Upper lobe of right lung (tissue), 1 donor: ENCODE data around the gene TIMM21. TPM values are rescaled to one million over a fixed set of nuclear protein-coding genes. Genes with fewer than 3 reads are reported as not detected.

Experiments
- ATAC-seq: fragments of 200-7000 bp; cut with Tn5 transposase; one replicate; pipeline ENCODE4 v1.9.1; 2020; ENCODE audit warnings: mild to moderate bottlenecking, moderate library complexity
- DNase-seq: peaks from one replicate; pipeline ENCODE4 v3.0.0-alpha.2; 2020
- H3K27ac ChIP-seq: fragments of 200-600 bp; one replicate; pipeline ENCODE4 v1.8.0; 2022
- H3K27me3 ChIP-seq: fragments of 200-600 bp; one replicate; pipeline ENCODE4 v1.8.0; 2022; ENCODE audit warnings: mild to moderate bottlenecking
- H3K36me3 ChIP-seq: fragments of 200-600 bp; one replicate; pipeline ENCODE4 v1.8.0; 2022
- H3K4me1 ChIP-seq: fragments of 200-600 bp; one replicate; pipeline ENCODE4 v1.8.0; 2022
- H3K4me3 ChIP-seq: fragments of 200-600 bp; one replicate; pipeline ENCODE4 v1.8.0; 2022; ENCODE audit warnings: mild to moderate bottlenecking
- H3K9me3 ChIP-seq: fragments of 200-600 bp; one replicate; pipeline ENCODE4 v1.8.0; 2022
- CTCF ChIP-seq: fragments of 200-600 bp; IDR thresholded peaks from one replicate; pipeline ENCODE4 v1.8.0; 2022; ENCODE audit warnings: antibody characterized with exemption
- intact Hi-C: fragments of 100-400 bp; cut with DNase I; formaldehyde crosslinking; loops from one replicate; pipeline ENCODE4 v1.11.0; 2022
- total RNA-seq: library from RNA; stranded (reverse); fragmentation: NEBNext Ultra II Directional; extraction: Animal tissue kit (Norgen Biotek cat#: 25700); gene quantifications from one replicate; pipeline ENCODE4 v1.2.1, GENCODE V29; 2021
- donor health status: DM: no; HTN: yes; CAD: no; lungs with severe emphysema.

Gene TIMM21
- total RNA-seq, 1 donor from 2014 or later, result 20.2 TPM

GRCh38 chr18:74126684-74127655, 21.4 kb upstream of the TIMM21 start:
- H3K4me1 ChIP-seq, result no peaks in the 10 kb centered on the region
- DNase-seq, result no peak
- no peak overlapping the region for H3K27ac ChIP-seq
- H3K27me3 ChIP-seq, result no peaks in the 10 kb centered on the region
- H3K9me3 ChIP-seq, result no peaks in the 10 kb centered on the region
- ATAC-seq, result no peak
- no peaks in the 10 kb centered on the region for H3K36me3 ChIP-seq
- intact Hi-C loops, result no loop called here
- TF ChIP-seq CTCF, result no peak
- H3K4me3 ChIP-seq, result no peak overlapping the region

GRCh38 chr18:74128159-74128558, 20.2 kb upstream of the TIMM21 start:
- Histone ChIP-seq H3K27ac (no peak overlapping the region), H3K36me3 (no peaks in the 10 kb centered on the region), H3K4me3 (no peak overlapping the region), H3K4me1 (no peaks in the 10 kb centered on the region), H3K27me3 (no peaks in the 10 kb centered on the region), H3K9me3 (no peaks in the 10 kb centered on the region)
- DNase-seq (no peak), ATAC-seq (no peak)
- TF ChIP-seq CTCF, result no peak
- intact Hi-C loops, result no loop called here

- DNase-seq (no peak), ATAC-seq (no peak)
- Histone ChIP-seq H3K36me3 (no peaks in the 10 kb centered on the region), H3K27ac (no peak overlapping the region), H3K9me3 (no peaks in the 10 kb centered on the region), H3K4me3 (no peak overlapping the region), H3K27me3 (no peaks in the 10 kb centered on the region), H3K4me1 (no peaks in the 10 kb centered on the region)
- intact Hi-C loops, result no loop called here
- no peak for TF ChIP-seq CTCF
Measured at GRCh38 chr18:74131124-74131523, 17.2 kb upstream of the TIMM21 start.

- TF ChIP-seq CTCF, result no peak
Measured at GRCh38 chr18:74132201-74132600, 16.1 kb upstream of the TIMM21 start.

GRCh38 chr18:74137920-74138538, 10.3 kb upstream of the TIMM21 start:
- DNase-seq, result no peak
- ATAC-seq, result no peak
- no peaks in the 10 kb centered on the region for H3K36me3 ChIP-seq
- no peak overlapping the region for H3K4me3 ChIP-seq
- H3K27me3 ChIP-seq, result no peaks in the 10 kb centered on the region
- no peaks in the 10 kb centered on the region for H3K9me3 ChIP-seq
- no peak for TF ChIP-seq CTCF
- intact Hi-C loops, result no loop called here
- no peak overlapping the region for H3K27ac ChIP-seq
- H3K4me1 ChIP-seq, result no peaks in the 10 kb centered on the region

More at GRCh38 chr18:74132201-74132600, 16.1 kb upstream of the TIMM21 start:
- intact Hi-C loops, result no loop called here
- no peak overlapping the region for H3K27ac ChIP-seq
- no peak for ATAC-seq
- DNase-seq, result no peak
- no peaks in the 10 kb centered on the region for H3K4me1 ChIP-seq
- no peaks in the 10 kb centered on the region for H3K9me3 ChIP-seq
- H3K4me3 ChIP-seq, result no peak overlapping the region
- H3K27me3 ChIP-seq, result no peaks in the 10 kb centered on the region
- H3K36me3 ChIP-seq, result no peaks in the 10 kb centered on the region
